Activated CD4-positive, alpha-beta T cell treated with anti-CD3 and anti-CD28 coated beads, Interleukin-2, amount 10 ng/mL, durations not matched to agents 24 days and 14 days (primary cell): ENCODE measurements around the gene CRIP3. TPM values are rescaled to one million over a fixed set of nuclear protein-coding genes. Genes with fewer than 3 reads are reported as not detected.
"Not testable (repeated sequence)": the region's sequence is repeated elsewhere in the genome, so short reads cannot be mapped to it uniquely, and the experiment has no call there.

ENCODE experiments used
- DNase-seq: peaks from one replicate; pipeline ENCODE4 v3.0.0; 2022
- H3K27ac Mint-ChIP-seq: one replicate; pipeline ENCODE4 v1.8.0; 2022; ENCODE audit warnings: mild to moderate bottlenecking, mixed read lengths
- H3K27me3 Mint-ChIP-seq: one replicate; pipeline ENCODE4 v1.8.0; 2022; ENCODE audit warnings: mixed read lengths
- H3K36me3 Mint-ChIP-seq: one replicate; pipeline ENCODE4 v1.8.0; 2022; ENCODE audit warnings: low read depth, mild to moderate bottlenecking, mixed read lengths
- H3K4me1 Mint-ChIP-seq: one replicate; pipeline ENCODE4 v1.8.0; 2021; ENCODE audit warnings: mixed read lengths
- H3K4me3 Mint-ChIP-seq: one replicate; pipeline ENCODE4 v1.8.0; 2022; ENCODE audit warnings: mild to moderate bottlenecking, moderate library complexity, mixed read lengths
- H3K9me3 Mint-ChIP-seq: one replicate; pipeline ENCODE4 v1.8.0; 2021; ENCODE audit warnings: mixed read lengths
- intact Hi-C: fragments of 100-400 bp; cut with micrococcal nuclease; formaldehyde crosslinking; loops from one replicate; pipeline ENCODE4 v1.15.1; 2023
- total RNA-seq: library from RNA; stranded (reverse); gene quantifications from 2 replicates; pipeline ENCODE4 v1.2.3, GENCODE V29; 2022

Gene CRIP3
- total RNA-seq, 1 donor from 2014 or later, result 0.79 TPM

DNA sequence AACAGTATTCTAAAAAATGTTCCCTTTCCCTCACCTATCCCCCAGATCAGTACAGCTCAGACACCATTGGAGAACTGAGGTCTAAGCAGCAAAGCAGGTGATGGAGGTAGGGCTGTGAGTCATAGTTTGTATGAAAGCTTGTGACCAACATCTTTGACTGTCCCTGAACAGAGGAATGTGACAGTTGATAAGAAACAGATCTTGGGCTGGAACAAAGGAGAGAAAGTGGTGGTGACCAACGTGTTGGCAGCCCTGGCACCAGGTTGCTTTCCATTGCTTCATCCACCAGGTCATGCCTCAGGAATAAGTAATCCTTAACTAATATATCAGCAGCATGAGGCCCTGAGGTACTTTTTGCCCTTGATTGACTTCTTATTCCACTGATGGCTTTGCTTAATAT, 19.9 kb upstream of the CRIP3 start:
- Mint-ChIP-seq H3K9me3 (no peaks in the 10 kb centered on the region), H3K27ac (no peak overlapping the region), H3K27me3 (peaks cover 3% of the 10 kb centered on the region), H3K4me3 (no peak overlapping the region), H3K36me3 (no peaks in the 10 kb centered on the region), H3K4me1 (peaks cover 13% of the 10 kb centered on the region)
- no peak for DNase-seq
- intact Hi-C loops, result loop anchor here (10.0 kb wide), 1 partner anchor 66 kb away; no protein-coding TSS in a partner anchor

DNA sequence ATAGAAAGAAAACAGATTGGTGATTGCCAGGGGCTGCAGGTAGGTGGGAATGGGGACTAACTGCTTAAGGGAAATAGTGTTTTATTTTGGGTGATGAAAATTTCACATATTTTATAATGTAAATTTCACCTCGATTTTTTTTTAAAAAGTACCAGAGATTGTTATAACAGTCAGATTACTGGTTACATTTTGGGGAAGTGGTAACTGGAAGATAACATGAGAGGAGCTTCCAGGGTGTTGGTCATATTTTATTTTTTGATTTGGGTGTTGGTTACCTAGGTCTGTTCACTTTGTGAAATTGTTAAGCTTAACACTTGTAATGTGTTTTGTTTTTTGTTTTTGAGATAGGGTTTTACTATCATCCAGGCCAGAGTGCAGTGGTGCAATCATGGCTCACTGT, 17.2 kb upstream of the CRIP3 start:
- Mint-ChIP-seq H3K36me3 (no peaks in the 10 kb centered on the region), H3K27me3 (no peaks in the 10 kb centered on the region), H3K27ac (no peak overlapping the region), H3K4me1 (no peaks in the 10 kb centered on the region), H3K4me3 (no peak overlapping the region), H3K9me3 (no peaks in the 10 kb centered on the region)
- intact Hi-C loops, result loop anchor here (10.0 kb wide), 1 partner anchor 69 kb away; no protein-coding TSS in a partner anchor
- DNase-seq, result no peak

DNA sequence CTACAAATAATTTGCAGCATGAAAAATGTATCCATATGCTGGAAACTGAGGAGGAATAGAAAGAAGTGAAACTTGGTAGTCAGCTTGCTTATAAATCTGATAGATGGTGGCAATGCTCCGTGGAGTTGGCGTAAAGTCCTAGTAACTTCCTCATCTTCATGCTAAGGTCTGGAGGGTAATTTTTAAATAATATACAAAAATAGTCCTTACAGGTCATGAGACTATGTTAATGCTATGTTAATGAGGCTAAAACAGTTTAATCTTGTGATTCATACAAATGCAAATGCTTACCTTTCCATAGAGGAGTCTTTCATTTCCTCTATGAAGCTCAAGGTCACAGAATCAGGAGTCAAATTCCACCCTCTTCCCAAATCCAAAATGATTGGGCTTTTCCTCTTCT, 9.4 kb upstream of the CRIP3 start:
- intact Hi-C loops, result no loop called here
- H3K4me3 Mint-ChIP-seq, result no peak overlapping the region
- H3K27ac Mint-ChIP-seq, result no peak overlapping the region
- H3K9me3 Mint-ChIP-seq, result no peaks in the 10 kb centered on the region
- H3K36me3 Mint-ChIP-seq, result no peaks in the 10 kb centered on the region
- H3K4me1 Mint-ChIP-seq, result peaks cover 2% of the 10 kb centered on the region
- H3K27me3 Mint-ChIP-seq, result peaks cover 17% of the 10 kb centered on the region
- no peak for DNase-seq

DNA sequence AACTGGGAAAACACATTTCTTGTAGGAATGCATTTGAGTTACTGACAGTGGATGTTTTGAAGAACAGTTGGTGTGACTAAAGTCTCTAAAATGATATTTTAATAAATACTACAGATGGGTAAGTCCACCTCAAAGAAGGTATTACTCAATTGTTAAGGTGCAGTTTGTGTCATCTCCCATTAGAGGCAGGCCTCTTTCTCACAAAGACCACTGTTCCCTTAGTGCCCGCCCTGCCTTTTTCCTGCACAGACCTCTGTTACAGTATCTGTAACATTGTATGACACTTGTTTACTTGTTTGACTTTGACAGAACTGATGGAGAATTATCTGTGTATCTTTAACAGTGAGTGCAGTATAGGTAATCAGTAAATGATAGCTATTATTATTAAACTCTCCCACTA, 5.2 kb upstream of the CRIP3 start:
- H3K4me3 Mint-ChIP-seq, result no peak overlapping the region
- peaks cover 27% of the 10 kb centered on the region for H3K27me3 Mint-ChIP-seq
- DNase-seq, result no peak
- H3K9me3 Mint-ChIP-seq, result no peaks in the 10 kb centered on the region
- H3K36me3 Mint-ChIP-seq, result no peaks in the 10 kb centered on the region
- intact Hi-C loops, result no loop called here
- H3K4me1 Mint-ChIP-seq, result peaks cover 4% of the 10 kb centered on the region
- H3K27ac Mint-ChIP-seq, result no peak overlapping the region

DNA sequence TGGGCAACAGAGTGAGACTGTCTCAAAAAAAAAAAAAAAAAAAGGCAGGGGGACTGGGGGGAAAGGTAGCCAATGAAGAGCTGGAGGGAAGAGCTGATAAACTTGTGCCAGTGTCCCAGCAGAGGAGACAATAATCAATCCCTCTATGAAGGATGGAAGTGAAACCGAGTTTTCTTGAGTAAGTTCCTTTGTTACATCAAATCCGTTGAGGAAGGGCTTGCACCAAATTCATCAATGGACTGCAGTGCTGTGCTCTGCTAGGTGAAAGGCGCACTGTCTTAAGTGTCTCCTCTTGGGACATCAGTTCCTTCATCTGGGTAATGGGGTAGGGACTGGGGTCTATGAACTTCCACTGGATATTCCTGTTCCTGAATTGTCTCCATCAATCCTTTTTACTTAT, 3.0 kb upstream of the CRIP3 start:
- Mint-ChIP-seq H3K9me3 (no peaks in the 10 kb centered on the region), H3K4me1 (peaks cover 7% of the 10 kb centered on the region), H3K27me3 (peaks cover 28% of the 10 kb centered on the region), H3K4me3 (no peak overlapping the region), H3K27ac (no peak overlapping the region), H3K36me3 (no peaks in the 10 kb centered on the region)
- intact Hi-C loops, result no loop called here
- no peak for DNase-seq

DNA sequence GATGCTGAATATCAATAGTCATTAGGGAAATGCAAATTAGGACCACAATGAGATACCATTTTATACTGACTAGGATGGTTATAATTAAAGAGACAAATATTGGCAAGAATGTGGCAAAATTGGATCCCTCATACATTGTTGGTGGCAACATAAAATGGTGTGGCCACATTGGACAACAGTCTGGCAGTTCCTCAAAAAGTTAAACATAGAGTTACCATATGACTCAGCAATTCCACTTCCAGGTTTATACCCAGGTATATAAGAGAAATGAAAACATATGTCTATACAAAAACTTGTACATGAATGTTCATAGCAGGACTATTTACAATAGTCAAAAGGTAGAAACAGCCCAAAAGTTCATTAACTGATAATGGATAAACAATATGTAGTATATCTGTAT, 2.0 kb upstream of the CRIP3 start:
- Mint-ChIP-seq H3K27ac (no peak overlapping the region), H3K4me1 (peaks cover 5% of the 10 kb centered on the region), H3K36me3 (no peaks in the 10 kb centered on the region), H3K27me3 (peaks cover 26% of the 10 kb centered on the region), H3K9me3 (no peaks in the 10 kb centered on the region), H3K4me3 (no peak overlapping the region)
- DNase-seq, result no peak
- intact Hi-C loops, result no loop called here

DNA sequence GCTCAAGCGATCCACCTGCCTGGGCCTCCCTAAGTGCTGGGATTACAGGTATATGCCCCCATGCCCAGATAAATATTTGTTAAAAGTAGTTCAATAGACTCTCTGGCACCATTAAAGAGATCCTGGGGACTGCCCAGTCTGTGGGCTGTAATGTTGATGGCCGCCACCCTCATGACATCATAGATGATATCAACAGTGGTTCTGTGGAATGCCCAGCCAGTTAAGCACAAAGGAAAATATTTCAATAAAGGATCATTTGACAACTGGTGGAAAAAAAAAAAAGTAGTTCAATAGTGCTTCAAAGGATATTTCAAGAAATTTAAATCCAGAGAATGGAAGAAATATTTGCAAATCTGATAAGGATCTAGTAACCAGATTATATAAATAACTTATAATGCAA, 1.5 kb upstream of the CRIP3 start:
- no peak for DNase-seq
- Mint-ChIP-seq H3K36me3 (no peaks in the 10 kb centered on the region), H3K27me3 (peaks cover 23% of the 10 kb centered on the region), H3K9me3 (no peaks in the 10 kb centered on the region), H3K4me1 (peaks cover 5% of the 10 kb centered on the region), H3K27ac (no peak overlapping the region), H3K4me3 (no peak overlapping the region)
- intact Hi-C loops, result no loop called here

DNA sequence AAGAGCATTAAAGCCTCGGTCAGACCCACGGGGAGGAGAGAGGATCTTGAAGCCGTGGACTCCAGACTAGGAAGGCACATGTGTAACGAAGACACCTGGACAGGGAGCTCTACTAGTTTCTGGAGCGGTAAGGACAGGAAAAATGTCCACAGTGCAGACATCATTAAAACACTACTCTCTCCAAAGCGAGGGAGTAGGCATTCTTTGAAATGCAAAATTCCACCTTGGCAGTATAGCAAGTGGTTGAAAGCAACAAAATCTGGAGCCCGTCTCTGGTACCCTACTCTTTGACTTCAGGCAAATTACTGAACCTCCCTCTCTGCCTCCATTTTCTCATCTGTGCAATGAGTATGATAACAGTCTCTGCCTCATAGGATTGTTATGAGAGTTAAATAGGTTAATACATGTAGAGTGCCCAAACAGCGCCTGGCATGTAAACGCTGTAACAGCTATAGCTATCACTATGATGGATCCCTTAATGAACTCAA, 408 bp upstream of the CRIP3 start:
- no peak overlapping the region for H3K27ac Mint-ChIP-seq
- peaks cover 5% of the 10 kb centered on the region for H3K4me1 Mint-ChIP-seq
- no peaks in the 10 kb centered on the region for H3K36me3 Mint-ChIP-seq
- H3K9me3 Mint-ChIP-seq, result no peaks in the 10 kb centered on the region
- peak overlapping the region; percentile 81 for H3K4me3 Mint-ChIP-seq
- intact Hi-C loops, result no loop called here
- DNase-seq, result no peak
- H3K27me3 Mint-ChIP-seq, result peaks cover 19% of the 10 kb centered on the region

DNA sequence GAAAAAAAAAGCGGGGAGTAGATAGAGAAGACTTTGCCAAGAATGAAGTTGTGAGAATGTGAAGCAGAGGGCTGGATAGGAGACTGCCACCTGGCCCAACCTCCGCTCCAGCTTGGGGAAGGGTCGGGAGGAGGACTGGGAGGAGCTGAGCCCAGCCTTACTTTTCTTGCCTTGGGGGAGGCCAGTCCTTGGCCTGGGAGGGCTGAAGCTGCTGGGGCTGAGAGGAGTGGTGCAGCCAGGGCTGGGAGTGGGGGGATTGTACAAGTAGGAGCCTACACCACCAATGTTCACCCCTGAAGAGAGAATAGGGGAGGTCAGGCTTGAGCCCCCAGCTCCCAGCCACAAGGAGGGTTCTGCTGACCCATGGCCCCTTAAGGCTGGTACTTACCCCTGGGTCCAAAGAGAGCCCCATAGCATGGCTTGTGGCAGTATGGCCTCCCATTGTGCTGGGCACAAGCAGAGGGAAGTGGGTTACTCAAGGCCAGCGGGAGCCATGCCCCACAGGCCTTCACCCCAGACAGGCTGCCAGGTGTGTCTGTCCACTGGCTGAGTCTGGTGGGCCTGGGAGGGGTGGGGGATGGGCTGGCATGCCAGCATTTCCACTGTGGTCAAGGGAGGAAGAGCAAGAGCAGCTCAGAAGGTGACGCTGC, 1.1 kb downstream of the CRIP3 start:
- peaks cover 5% of the 10 kb centered on the region for H3K4me1 Mint-ChIP-seq
- H3K36me3 Mint-ChIP-seq, result no peaks in the 10 kb centered on the region
- no peaks in the 10 kb centered on the region for H3K9me3 Mint-ChIP-seq
- intact Hi-C loops, result no loop called here
- H3K27ac Mint-ChIP-seq, result no peak overlapping the region
- no peak overlapping the region for H3K4me3 Mint-ChIP-seq
- peaks cover 17% of the 10 kb centered on the region for H3K27me3 Mint-ChIP-seq
- DNase-seq, result no peak

DNA sequence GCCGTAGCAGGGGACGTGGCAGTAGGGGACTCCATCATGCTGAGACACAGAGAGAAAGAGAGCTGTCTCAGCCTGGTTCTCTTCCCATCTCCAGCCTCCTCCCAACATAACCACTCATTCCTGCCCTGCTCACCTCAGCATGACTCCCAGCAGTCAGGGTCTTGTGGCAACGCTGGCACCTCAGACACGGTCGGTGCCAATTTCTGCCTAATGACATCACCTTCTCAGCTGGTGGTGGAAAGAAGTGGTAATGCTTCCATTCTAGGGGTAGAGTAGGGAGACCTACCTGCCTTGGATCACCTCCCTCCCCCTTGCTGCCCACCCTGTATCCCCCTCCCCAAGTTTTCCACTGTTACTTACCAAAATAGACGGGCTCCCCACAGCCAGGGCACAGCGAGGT, 2.5 kb downstream of the CRIP3 start:
- H3K27me3 Mint-ChIP-seq, result peaks cover 16% of the 10 kb centered on the region
- no peaks in the 10 kb centered on the region for H3K9me3 Mint-ChIP-seq
- peaks cover 5% of the 10 kb centered on the region for H3K4me1 Mint-ChIP-seq
- no peak overlapping the region for H3K4me3 Mint-ChIP-seq
- H3K36me3 Mint-ChIP-seq, result no peaks in the 10 kb centered on the region
- DNase-seq, result no peak
- intact Hi-C loops, result no loop called here
- no peak overlapping the region for H3K27ac Mint-ChIP-seq

GRCh38 chr6:43304882-43305281, 3.7 kb downstream of the CRIP3 start:
- intact Hi-C loops, result no loop called here
- no peaks in the 10 kb centered on the region for H3K9me3 Mint-ChIP-seq
- peaks cover 15% of the 10 kb centered on the region for H3K27me3 Mint-ChIP-seq
- H3K4me1 Mint-ChIP-seq, result peaks cover 5% of the 10 kb centered on the region
- no peak overlapping the region for H3K27ac Mint-ChIP-seq
- no peaks in the 10 kb centered on the region for H3K36me3 Mint-ChIP-seq
- no peak overlapping the region for H3K4me3 Mint-ChIP-seq
- no peak for DNase-seq

DNA sequence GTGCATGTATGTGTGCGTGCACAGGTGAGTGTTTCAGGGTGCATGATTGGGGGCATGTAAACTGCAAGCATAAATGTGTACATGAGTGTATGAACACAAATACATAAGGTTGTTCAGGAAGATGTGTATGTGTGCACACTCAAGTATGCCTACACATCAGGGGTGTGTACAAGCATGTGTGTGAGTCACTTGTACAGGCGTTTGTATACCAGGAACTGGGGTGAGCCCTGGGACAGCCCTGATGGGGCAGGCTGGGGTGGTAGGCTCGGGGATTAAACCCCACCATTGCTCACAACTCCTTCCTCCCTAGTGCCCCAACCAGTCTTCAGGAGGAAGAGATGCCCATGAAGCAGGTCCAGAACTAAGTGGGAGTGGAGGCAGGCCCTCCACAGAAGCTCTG, 4.3 kb downstream of the CRIP3 start:
- no peak for DNase-seq
- H3K9me3 Mint-ChIP-seq, result no peaks in the 10 kb centered on the region
- no peaks in the 10 kb centered on the region for H3K36me3 Mint-ChIP-seq
- peaks cover 16% of the 10 kb centered on the region for H3K27me3 Mint-ChIP-seq
- H3K4me1 Mint-ChIP-seq, result peaks cover 5% of the 10 kb centered on the region
- no peak overlapping the region for H3K4me3 Mint-ChIP-seq
- intact Hi-C loops, result no loop called here
- no peak overlapping the region for H3K27ac Mint-ChIP-seq

DNA sequence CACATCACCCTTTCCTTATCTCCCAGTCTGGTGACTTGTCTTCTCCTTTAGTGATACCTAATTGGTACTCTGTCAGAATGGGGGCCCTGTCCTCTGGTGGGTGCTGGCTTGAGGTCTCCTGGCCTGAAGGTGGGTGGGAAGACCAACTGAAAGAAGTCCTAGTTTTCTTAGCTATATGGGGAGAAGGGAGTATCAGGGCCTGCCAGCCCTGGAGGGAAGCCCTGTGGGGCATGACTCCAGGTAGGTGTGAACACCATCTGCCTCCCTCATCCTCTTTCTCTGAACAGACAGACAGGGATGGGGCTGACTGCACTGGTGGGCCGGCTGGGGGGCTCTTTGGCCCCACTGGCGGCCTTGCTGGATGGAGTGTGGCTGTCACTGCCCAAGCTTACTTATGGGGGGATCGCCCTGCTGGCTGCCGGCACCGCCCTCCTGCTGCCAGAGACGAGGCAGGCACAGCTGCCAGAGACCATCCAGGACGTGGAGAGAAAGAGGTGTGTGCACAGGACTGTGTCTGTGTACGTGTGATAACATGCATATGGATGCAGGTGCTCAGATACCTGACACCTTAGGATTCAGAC, 4.8 kb downstream of the CRIP3 start:
- peaks cover 15% of the 10 kb centered on the region for H3K27me3 Mint-ChIP-seq

DNA sequence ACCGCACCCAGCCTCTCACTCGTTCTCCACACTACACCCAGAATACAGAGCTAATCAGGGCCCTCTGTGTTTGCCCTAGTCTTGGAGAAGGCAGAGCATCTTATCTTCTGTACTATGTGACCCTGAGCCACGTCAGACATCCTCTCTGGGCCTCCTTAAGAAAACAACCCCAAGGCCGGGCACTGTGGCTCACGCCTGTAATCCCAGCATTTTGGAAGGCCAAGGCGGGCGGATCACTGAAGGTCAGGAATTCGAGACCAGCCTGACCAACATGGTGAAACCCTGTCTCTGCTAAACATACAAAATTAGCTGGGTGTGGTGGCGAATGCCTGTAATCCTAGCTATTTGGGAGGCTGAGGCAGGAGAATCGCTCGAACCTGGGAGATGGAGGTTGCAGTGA, 5.6 kb downstream of the CRIP3 start:
- H3K4me1 Mint-ChIP-seq, H3K4me3 Mint-ChIP-seq, DNase-seq, H3K27ac Mint-ChIP-seq, intact Hi-C loops, H3K9me3 Mint-ChIP-seq, H3K36me3 Mint-ChIP-seq: not testable (repeated sequence)
- H3K27me3 Mint-ChIP-seq, result peaks cover 16% of the 10 kb centered on the region

More for the DNA sequence above, 4.8 kb downstream of the CRIP3 start:
- H3K4me1 Mint-ChIP-seq, result peaks cover 3% of the 10 kb centered on the region
- no peaks in the 10 kb centered on the region for H3K9me3 Mint-ChIP-seq
- H3K4me3 Mint-ChIP-seq, result no peak overlapping the region
- intact Hi-C loops, result no loop called here
- H3K27ac Mint-ChIP-seq, result no peak overlapping the region
- DNase-seq, result no peak
- no peaks in the 10 kb centered on the region for H3K36me3 Mint-ChIP-seq

DNA sequence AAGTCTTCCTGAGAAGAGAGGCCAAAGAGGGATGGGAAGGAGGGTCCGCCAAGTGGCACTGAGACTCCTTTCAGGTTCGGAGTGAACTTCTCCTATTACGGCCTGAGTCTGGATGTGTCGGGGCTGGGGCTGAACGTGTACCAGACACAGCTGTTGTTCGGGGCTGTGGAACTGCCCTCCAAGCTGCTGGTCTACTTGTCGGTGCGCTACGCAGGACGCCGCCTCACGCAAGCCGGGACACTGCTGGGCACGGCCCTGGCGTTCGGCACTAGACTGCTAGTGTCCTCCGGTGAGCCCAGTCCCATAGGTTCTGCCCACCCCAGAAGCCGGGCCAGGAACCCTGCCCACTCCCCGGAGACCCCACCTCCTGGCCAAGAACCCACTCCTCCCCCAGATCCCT, 6.5 kb downstream of the CRIP3 start:
- H3K36me3 Mint-ChIP-seq, result no peaks in the 10 kb centered on the region
- intact Hi-C loops, result no loop called here
- peaks cover 15% of the 10 kb centered on the region for H3K27me3 Mint-ChIP-seq
- no peak overlapping the region for H3K4me3 Mint-ChIP-seq
- H3K4me1 Mint-ChIP-seq, result no peaks in the 10 kb centered on the region
- H3K9me3 Mint-ChIP-seq, result no peaks in the 10 kb centered on the region
- no peak for DNase-seq
- no peak overlapping the region for H3K27ac Mint-ChIP-seq
